ENCODE measurements around the gene PAXX. TPM values are rescaled to one million over a fixed set of nuclear protein-coding genes. Genes with fewer than 3 reads are reported as not detected.

The PAXX gene
- total RNA-seq, 2 experiments from 2014 or later = 80.6 to 85.2 TPM

GRCh38 chr9:137042751-137043727 is 50.8 kb downstream of the PAXX start:
- no peak for DNase-seq
- Mint-ChIP-seq H3K27ac (no peak overlapping the region), H3K4me3 (no peak overlapping the region), H3K27me3 (ENCODE audit: low read depth) (peaks cover 14% of the 10 kb centered on the region), H3K9me3 (ENCODE audit: insufficient read depth) (no peaks in the 10 kb centered on the region), H3K4me1 (ENCODE audit: low read depth) (peaks cover 15% of the 10 kb centered on the region), H3K36me3 (ENCODE audit: low read depth) (no peaks in the 10 kb centered on the region)
- CTCF ChIA-PET = interaction anchor here (0.7 to 2.2 kb wide), 2 partner anchors 13 to 25 kb away, joined by 3 to 10 read pairs; no protein-coding TSS in a partner anchor
- ATAC-seq = no peak
- POLR2A ChIA-PET = no interaction called here

Other genes with a start within 250 kb of the PAXX start
- gene LCN10, start 249.5 kb upstream of the PAXX start, total RNA-seq = 1 to 10 TPM; 1.8 to 2.4 TPM
- not detected for gene LCN6, start 243.9 kb upstream of the PAXX start, total RNA-seq
- not detected for gene LCN8, start 234.2 kb upstream of the PAXX start, total RNA-seq
- gene LCN15, start 227.9 kb upstream of the PAXX start, total RNA-seq = not detected
- gene TMEM141, start 201.1 kb upstream of the PAXX start, total RNA-seq = 10 to 100 TPM; 39.9 to 43.2 TPM
- under 1 TPM; 0.26 to 0.44 TPM for gene CCDC183, start 196.1 kb upstream of the PAXX start, total RNA-seq
- gene RABL6, start 184.5 kb upstream of the PAXX start, total RNA-seq = 100 to 1,000 TPM; 117 to 118 TPM
- 1 to 10 TPM; 5.3 to 5.6 TPM for gene AJM1, start 149.9 kb upstream of the PAXX start, total RNA-seq
- 100 to 1,000 TPM; 108 to 119 TPM for gene PHPT1, start 143.0 kb upstream of the PAXX start, total RNA-seq
- gene MAMDC4, start 140.1 kb upstream of the PAXX start, total RNA-seq = 10 to 100 TPM; 14.7 to 15.8 TPM
- gene EDF1, start 126.1 kb upstream of the PAXX start, total RNA-seq = 100 to 1,000 TPM; 279 to 310 TPM
- 10 to 100 TPM; 48.5 to 57.2 TPM for gene TRAF2, start 105.9 kb upstream of the PAXX start, total RNA-seq
- gene FBXW5, start 47.7 kb upstream of the PAXX start, total RNA-seq = 100 to 1,000 TPM; 103 to 104 TPM
- gene C8G, start 47.2 kb upstream of the PAXX start, total RNA-seq = 1 to 10 TPM; 1.4 to 1.5 TPM
- gene LCN12, start 40.1 kb upstream of the PAXX start, total RNA-seq = 1 to 10 TPM; 1.0 to 1.7 TPM
- gene PTGDS, start 14.9 kb upstream of the PAXX start, total RNA-seq = 1 to 10 TPM; 1.2 to 1.4 TPM
- not detected for gene LCNL1, start 9.4 kb upstream of the PAXX start, total RNA-seq
- 1 to 10 TPM; 3.6 to 4.8 TPM for gene CLIC3, start 4.1 kb downstream of the PAXX start, total RNA-seq
- 10 to 100 TPM; 61.5 to 62.0 TPM for gene ABCA2, start 35.8 kb downstream of the PAXX start, total RNA-seq
- gene FUT7, start 39.7 kb downstream of the PAXX start, total RNA-seq = 1 to 10 TPM; 2.5 to 2.6 TPM
- 10 to 100 TPM; 20.1 to 29.9 TPM for gene NPDC1, start 53.8 kb downstream of the PAXX start, total RNA-seq
- gene ENTPD2, start 61.6 kb downstream of the PAXX start, total RNA-seq = under 1 TPM in 1 of 2 experiments, not detected in 1; 0.34 TPM
- 10 to 100 TPM; 56.8 to 57.0 TPM for gene SAPCD2, start 78.1 kb downstream of the PAXX start, total RNA-seq
- 10 to 100 TPM; 63.1 to 66.8 TPM for gene UAP1L1, start 85.1 kb downstream of the PAXX start, total RNA-seq
- gene MAN1B1, start 94.6 kb downstream of the PAXX start, total RNA-seq = 10 to 100 TPM; 42.2 to 49.2 TPM
- gene DPP7, start 122.3 kb downstream of the PAXX start, total RNA-seq = 100 to 1,000 TPM; 248 TPM
- not detected for gene GRIN1, start 146.7 kb downstream of the PAXX start, total RNA-seq
- not detected for gene LRRC26, start 177.6 kb downstream of the PAXX start, total RNA-seq
- gene TMEM210, start 179.6 kb downstream of the PAXX start, total RNA-seq = under 1 TPM; 0.29 to 0.32 TPM
- 10 to 100 TPM; 60.2 to 64.1 TPM for gene ANAPC2, start 196.1 kb downstream of the PAXX start, total RNA-seq
- gene SSNA1, start 196.3 kb downstream of the PAXX start, total RNA-seq = 10 to 100 TPM; 88.2 to 90.0 TPM
- gene TPRN, start 208.3 kb downstream of the PAXX start, total RNA-seq = 10 to 100 TPM; 10.9 to 12.0 TPM
- gene TMEM203, start 213.2 kb downstream of the PAXX start, total RNA-seq = 10 to 100 TPM; 34.6 to 36.6 TPM
- gene NDOR1, start 213.3 kb downstream of the PAXX start, total RNA-seq = 10 to 100 TPM; 44.7 to 45.5 TPM
- gene RNF208, start 229.8 kb downstream of the PAXX start, total RNA-seq = 1 to 10 TPM; 3.6 to 4.5 TPM
- gene CYSRT1, start 232.8 kb downstream of the PAXX start, total RNA-seq = under 1 TPM; 0.42 to 0.50 TPM
- gene RNF224, start 235.1 kb downstream of the PAXX start, total RNA-seq = not detected
- not detected for gene SLC34A3, start 238.5 kb downstream of the PAXX start, total RNA-seq
- 100 to 1,000 TPM; 417 to 432 TPM for gene TUBB4B, start 248.9 kb downstream of the PAXX start, total RNA-seq

Data from activated CD8-positive, alpha-beta T cell treated with anti-CD3 and anti-CD28 coated beads, Interleukin-2, amount 10 ng/mL, durations not matched to agents 7 days and 5 days (primary cell).